Measurements from ENCODE around the gene PTTG1IP.

Gene PTTG1IP

GRCh38 chr21:44813149-44813548 lies 60.3 kb downstream of the PTTG1IP start:
- DNase-seq, result no peak
- Histone ChIP-seq H2BK12ac (ENCODE audit: low read length) (no peak overlapping the region), H3K9me3 (ENCODE audit: insufficient read depth, low read depth, low read length) (peaks cover 10% of the 10 kb centered on the region), H2BK120ac (ENCODE audit: insufficient read depth, low read length, poor library complexity) (no peak overlapping the region), H3K4me1 (ENCODE audit: control insufficient read depth in 1 of 2, insufficient read depth in 2 of 2, low read length in 2 of 2) (peaks cover 4 to 10% of the 10 kb centered on the region in 2 experiments), H3K18ac (ENCODE audit: low read length) (no peak overlapping the region), H4K12ac (ENCODE audit: low read depth, low read length) (no peak overlapping the region), H3K79me1 (ENCODE audit: low read length) (peaks cover 3% of the 10 kb centered on the region), H2AFZ (ENCODE audit: insufficient read depth, low read length, poor library complexity) (no peak overlapping the region), H3K14ac (ENCODE audit: low read length) (no peak overlapping the region), H2BK5ac (ENCODE audit: low read depth, low read length, poor library complexity) (no peak overlapping the region), H4K8ac (ENCODE audit: low read depth, low read length) (no peak overlapping the region), H4K91ac (ENCODE audit: low read depth, low read length) (no peak overlapping the region), H3K4me2 (ENCODE audit: low read length) (no peak overlapping the region), H3K79me2 (ENCODE audit: control insufficient read depth, insufficient read depth, low read length, poor library complexity) (peaks cover 5% of the 10 kb centered on the region), H3K4me3 (ENCODE audit: low read depth, low read length) (no peak overlapping the region), H3K27ac (ENCODE audit: low read depth, low read length) (no peak overlapping the region), H2AK5ac (ENCODE audit: low read length) (no peak overlapping the region), H3K23ac (ENCODE audit: low read length) (no peak overlapping the region), H3K9ac (ENCODE audit: low read length) (no peak overlapping the region), H3K36me3 (ENCODE audit: control insufficient read depth in 1 of 2, insufficient read depth in 2 of 2, low read length in 2 of 2) (peaks cover 32 to 33% of the 10 kb centered on the region in 2 experiments), H3K4ac (ENCODE audit: low read depth, low read length) (peak overlapping the region; percentile 12), H3K27me3 (ENCODE audit: insufficient read depth, low read length) (no peaks in the 10 kb centered on the region)
- no CpG with 5 or more reads among the region's 10 CpGs for WGBS (ENCODE audit: extremely low coverage, insufficient coverage, insufficient read length)

DNA sequence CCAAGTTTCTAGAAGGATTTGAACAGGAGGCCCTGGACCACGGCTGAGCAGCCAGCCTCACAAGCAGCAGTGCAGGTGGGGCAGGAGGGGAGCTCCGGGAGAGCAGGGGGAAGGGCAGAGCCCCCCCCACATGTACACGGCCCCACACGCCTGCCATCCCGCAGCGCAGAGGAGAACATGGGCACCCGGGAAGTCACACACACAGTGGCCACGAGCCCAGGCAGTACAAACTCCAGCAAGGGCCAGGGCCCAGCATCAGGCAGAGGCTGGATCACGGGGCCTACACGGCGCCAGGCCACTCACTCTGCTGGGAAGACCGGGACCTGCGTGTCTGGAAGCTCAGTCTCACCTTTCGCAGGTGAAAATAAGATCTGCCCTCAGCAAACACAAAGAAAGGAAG lies 60.9 kb downstream of the PTTG1IP start:
- no peak overlapping the region for H4K8ac ChIP-seq (ENCODE audit: low read depth, low read length)
- H3K23ac ChIP-seq (ENCODE audit: low read length), result no peak overlapping the region
- no peak overlapping the region for H2BK120ac ChIP-seq (ENCODE audit: insufficient read depth, low read length, poor library complexity)
- no peaks in the 10 kb centered on the region for H3K79me1 ChIP-seq (ENCODE audit: low read length)
- H3K79me2 ChIP-seq (ENCODE audit: control insufficient read depth, insufficient read depth, low read length, poor library complexity), result peaks cover 3% of the 10 kb centered on the region
- no peak overlapping the region for H3K4me2 ChIP-seq (ENCODE audit: low read length)
- H3K14ac ChIP-seq (ENCODE audit: low read length), result no peak overlapping the region
- no peak for DNase-seq
- no peak overlapping the region for H3K27ac ChIP-seq (ENCODE audit: low read depth, low read length)
- peaks cover 34 to 35% of the 10 kb centered on the region in 2 experiments for H3K36me3 ChIP-seq (ENCODE audit: control insufficient read depth in 1 of 2, insufficient read depth in 2 of 2, low read length in 2 of 2)
- H3K9ac ChIP-seq (ENCODE audit: low read length), result no peak overlapping the region
- H2BK12ac ChIP-seq (ENCODE audit: low read length), result no peak overlapping the region
- no peak overlapping the region for H4K91ac ChIP-seq (ENCODE audit: low read depth, low read length)
- H3K18ac ChIP-seq (ENCODE audit: low read length), result no peak overlapping the region
- no peaks in the 10 kb centered on the region for H3K27me3 ChIP-seq (ENCODE audit: insufficient read depth, low read length)
- H4K12ac ChIP-seq (ENCODE audit: low read depth, low read length), result no peak overlapping the region
- H2BK5ac ChIP-seq (ENCODE audit: low read depth, low read length, poor library complexity), result no peak overlapping the region
- H3K4ac ChIP-seq (ENCODE audit: low read depth, low read length), result no peak overlapping the region
- no CpG with 5 or more reads among the region's 14 CpGs for WGBS (ENCODE audit: extremely low coverage, insufficient coverage, insufficient read length)
- no peak overlapping the region for H2AFZ ChIP-seq (ENCODE audit: insufficient read depth, low read length, poor library complexity)
- peaks cover 10% of the 10 kb centered on the region for H3K9me3 ChIP-seq (ENCODE audit: insufficient read depth, low read depth, low read length)
- no peak overlapping the region for H2AK5ac ChIP-seq (ENCODE audit: low read length)
- H3K4me3 ChIP-seq (ENCODE audit: low read depth, low read length), result no peak overlapping the region
- H3K4me1 ChIP-seq (ENCODE audit: control insufficient read depth in 1 of 2, insufficient read depth in 2 of 2, low read length in 2 of 2), result peaks cover 4 to 10% of the 10 kb centered on the region in 2 experiments

GRCh38 chr21:44810779-44811178 lies 62.7 kb downstream of the PTTG1IP start:
- H2BK5ac ChIP-seq (ENCODE audit: low read depth, low read length, poor library complexity), result no peak overlapping the region
- no peak for DNase-seq
- no peak overlapping the region for H2BK12ac ChIP-seq (ENCODE audit: low read length)
- H3K18ac ChIP-seq (ENCODE audit: low read length), result no peak overlapping the region
- no peaks in the 10 kb centered on the region for H3K79me1 ChIP-seq (ENCODE audit: low read length)
- no peaks in the 10 kb centered on the region for H3K4me1 ChIP-seq (ENCODE audit: control insufficient read depth in 1 of 2, insufficient read depth in 2 of 2, low read length in 2 of 2)
- H3K9ac ChIP-seq (ENCODE audit: low read length), result no peak overlapping the region
- no peak overlapping the region for H3K4me2 ChIP-seq (ENCODE audit: low read length)
- peak overlapping the region; percentile 52 for H3K4me3 ChIP-seq (ENCODE audit: low read depth, low read length)
- no peak overlapping the region for H3K27ac ChIP-seq (ENCODE audit: low read depth, low read length)
- no peak overlapping the region for H3K23ac ChIP-seq (ENCODE audit: low read length)
- H2AK5ac ChIP-seq (ENCODE audit: low read length), result no peak overlapping the region
- H3K9me3 ChIP-seq (ENCODE audit: insufficient read depth, low read depth, low read length), result peaks cover 4% of the 10 kb centered on the region
- no peaks in the 10 kb centered on the region for H3K27me3 ChIP-seq (ENCODE audit: insufficient read depth, low read length)
- no CpG with 5 or more reads among the region's 6 CpGs for WGBS (ENCODE audit: extremely low coverage, insufficient coverage, insufficient read length)
- H4K8ac ChIP-seq (ENCODE audit: low read depth, low read length), result no peak overlapping the region
- no peak overlapping the region for H2BK120ac ChIP-seq (ENCODE audit: insufficient read depth, low read length, poor library complexity)
- no peak overlapping the region for H2AFZ ChIP-seq (ENCODE audit: insufficient read depth, low read length, poor library complexity)
- H4K12ac ChIP-seq (ENCODE audit: low read depth, low read length), result no peak overlapping the region
- no peak overlapping the region for H3K4ac ChIP-seq (ENCODE audit: low read depth, low read length)
- no peak overlapping the region for H4K91ac ChIP-seq (ENCODE audit: low read depth, low read length)
- no peaks in the 10 kb centered on the region for H3K79me2 ChIP-seq (ENCODE audit: control insufficient read depth, insufficient read depth, low read length, poor library complexity)
- H3K14ac ChIP-seq (ENCODE audit: low read length), result no peak overlapping the region
- H3K36me3 ChIP-seq (ENCODE audit: control insufficient read depth in 1 of 2, insufficient read depth in 2 of 2, low read length in 2 of 2), result peaks cover 46 to 47% of the 10 kb centered on the region in 2 experiments

DNA sequence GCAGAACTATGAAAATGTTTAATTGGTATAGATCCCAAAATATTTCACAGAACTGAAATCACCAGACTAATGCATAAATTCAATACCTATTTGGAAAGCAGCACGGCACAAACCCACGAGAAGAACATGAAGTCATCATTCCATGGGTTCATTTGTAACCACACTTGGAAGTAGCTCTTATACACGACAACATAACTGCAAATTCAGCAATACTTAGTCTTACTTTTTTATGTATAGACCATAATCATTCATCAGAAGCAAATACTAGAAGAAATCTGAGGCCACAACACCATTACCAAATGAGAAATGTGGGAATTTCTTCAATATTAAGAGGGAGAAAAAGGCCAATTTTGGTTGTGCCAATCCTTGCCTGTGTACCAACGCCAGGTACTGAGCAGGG lies 67.6 kb downstream of the PTTG1IP start:
- no peak overlapping the region for H2AK5ac ChIP-seq (ENCODE audit: low read length)
- H3K27me3 ChIP-seq (ENCODE audit: insufficient read depth, low read length), result no peaks in the 10 kb centered on the region
- peaks cover 3% of the 10 kb centered on the region for H3K9me3 ChIP-seq (ENCODE audit: insufficient read depth, low read depth, low read length)
- no peak overlapping the region for H3K23ac ChIP-seq (ENCODE audit: low read length)
- H3K79me1 ChIP-seq (ENCODE audit: low read length), result peaks cover 6% of the 10 kb centered on the region
- no peak overlapping the region for H2BK120ac ChIP-seq (ENCODE audit: insufficient read depth, low read length, poor library complexity)
- H3K14ac ChIP-seq (ENCODE audit: low read length), result no peak overlapping the region
- H4K91ac ChIP-seq (ENCODE audit: low read depth, low read length), result no peak overlapping the region
- H3K18ac ChIP-seq (ENCODE audit: low read length), result no peak overlapping the region
- no CpG with 5 or more reads among the region's 4 CpGs for WGBS (ENCODE audit: extremely low coverage, insufficient coverage, insufficient read length)
- H3K4ac ChIP-seq (ENCODE audit: low read depth, low read length), result no peak overlapping the region
- peaks cover 4 to 9% of the 10 kb centered on the region in 2 experiments for H3K4me1 ChIP-seq (ENCODE audit: control insufficient read depth in 1 of 2, insufficient read depth in 2 of 2, low read length in 2 of 2)
- H3K4me2 ChIP-seq (ENCODE audit: low read length), result no peak overlapping the region
- no peak overlapping the region for H2BK12ac ChIP-seq (ENCODE audit: low read length)
- no peak overlapping the region for H2BK5ac ChIP-seq (ENCODE audit: low read depth, low read length, poor library complexity)
- H3K79me2 ChIP-seq (ENCODE audit: control insufficient read depth, insufficient read depth, low read length, poor library complexity), result peaks cover 8% of the 10 kb centered on the region
- H3K36me3 ChIP-seq (ENCODE audit: control insufficient read depth in 1 of 2, insufficient read depth in 2 of 2, low read length in 2 of 2), result peaks cover 42 to 56% of the 10 kb centered on the region in 2 experiments
- no peak for DNase-seq
- H3K9ac ChIP-seq (ENCODE audit: low read length), result no peak overlapping the region
- H2AFZ ChIP-seq (ENCODE audit: insufficient read depth, low read length, poor library complexity), result no peak overlapping the region
- H4K8ac ChIP-seq (ENCODE audit: low read depth, low read length), result no peak overlapping the region
- H4K12ac ChIP-seq (ENCODE audit: low read depth, low read length), result no peak overlapping the region
- no peak overlapping the region for H3K4me3 ChIP-seq (ENCODE audit: low read depth, low read length)
- no peak overlapping the region for H3K27ac ChIP-seq (ENCODE audit: low read depth, low read length)

Measured in trophoblast cell (in vitro differentiated cells and primary cell).